Stimulated activated CD8-positive, alpha-beta memory T cell treated with anti-CD3 and anti-CD28 coated beads, Interleukin-7, amount 100 ng/mL, for 48 hours (primary cell): Measurements from ENCODE around the gene CALML6.
A peak's percentile ranks its signal among the peaks of the same experiment; 100 is the strongest.

Experiments
- DNase-seq, 2 donors: peaks; one replicate each; pipeline ENCODE4 v3.0.0-alpha.2; 2020; ENCODE audit warnings: low read depth in 1 of 2; ENCODE audit errors: extremely low read depth in 1 of 2

Gene CALML6

DNA sequence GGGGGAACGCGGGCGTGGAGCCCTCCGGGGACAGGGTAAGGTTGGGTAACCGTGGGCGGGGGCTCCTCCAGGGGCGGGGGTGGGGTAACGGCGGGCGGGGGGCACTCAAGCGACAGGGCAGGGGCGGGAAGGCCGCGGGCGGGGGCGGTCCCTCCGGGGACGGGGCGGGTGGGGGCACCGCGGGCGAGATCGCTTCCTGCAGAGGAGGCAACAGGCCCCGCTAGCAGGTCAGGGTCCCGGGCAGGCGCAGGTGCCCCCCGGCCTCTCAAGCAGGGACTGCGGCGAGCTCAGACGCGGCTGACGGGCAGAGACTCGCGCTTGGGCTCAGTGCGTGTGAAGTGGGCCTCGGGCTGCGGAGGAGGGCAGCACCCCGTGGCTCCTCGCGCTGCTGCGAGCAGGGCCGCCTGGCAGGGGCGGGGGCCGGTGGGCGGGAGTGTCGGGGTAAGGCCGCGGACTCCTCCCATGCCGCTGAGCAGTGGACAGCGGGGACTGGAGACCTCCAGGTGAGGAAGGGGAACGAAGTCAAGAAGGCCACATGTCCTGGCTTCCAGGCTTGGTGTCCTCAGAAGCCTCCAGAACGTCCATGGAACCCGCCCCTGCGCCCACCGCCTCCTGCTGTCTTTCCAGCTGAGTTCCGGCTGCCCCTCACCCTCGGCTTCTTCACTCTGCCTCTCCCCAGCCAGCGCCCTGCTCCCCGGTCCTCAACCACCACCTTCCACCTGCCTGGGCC, 23.5 kb upstream of the CALML6 start:
- DNase-seq, result peak; percentile 56 to 57

DNA sequence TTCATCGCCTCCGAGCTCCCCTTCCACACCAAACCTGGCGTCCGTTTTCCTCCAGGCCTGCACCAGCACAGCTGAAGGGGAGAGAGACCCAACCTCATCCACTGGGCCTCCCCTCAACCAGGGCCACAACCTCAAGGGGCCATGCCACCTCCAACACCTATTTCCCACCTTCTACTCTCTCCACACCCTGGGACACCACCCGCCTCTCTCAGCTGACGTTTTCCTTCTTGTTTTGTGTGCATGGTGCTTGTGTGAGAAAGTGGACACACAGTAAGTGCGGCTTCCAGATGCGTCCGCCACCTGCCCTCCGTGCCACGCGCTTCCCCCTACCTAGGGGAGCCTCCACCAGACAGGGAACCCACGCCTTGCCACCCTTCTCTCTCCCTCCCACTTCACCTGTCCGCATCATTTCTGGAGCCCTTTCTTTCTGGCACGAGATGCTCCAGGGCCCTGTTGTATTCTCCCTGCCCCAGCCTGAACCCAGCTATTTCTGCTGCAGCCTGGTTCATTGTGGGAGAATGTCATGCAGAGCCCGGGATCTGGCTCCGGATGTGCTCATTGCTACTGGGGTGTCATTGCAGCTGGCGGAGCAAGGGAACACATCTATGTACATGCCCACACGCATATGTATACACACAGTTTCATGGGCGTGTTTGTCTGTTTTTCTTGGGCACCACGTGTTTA, 22.8 kb upstream of the CALML6 start:
- no peak for DNase-seq

DNA sequence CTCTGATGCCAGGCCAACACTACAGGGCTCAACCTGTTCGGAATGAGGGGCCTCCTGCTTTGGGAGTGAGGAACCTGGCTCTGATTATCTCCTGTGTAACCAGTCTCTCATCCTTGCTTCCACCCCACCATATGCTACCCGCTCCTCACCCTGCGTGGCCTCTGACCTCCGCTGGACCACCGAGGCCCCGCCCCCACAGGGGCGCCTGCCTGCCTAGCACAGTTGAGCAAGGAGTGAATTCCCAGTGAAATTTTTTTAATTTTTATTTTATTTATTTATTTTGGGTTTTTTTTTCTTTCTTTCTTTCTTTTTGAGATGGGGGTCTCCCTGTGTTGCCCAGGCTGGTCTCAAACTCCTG, 22.3 kb upstream of the CALML6 start:
- DNase-seq, result no peak

DNA sequence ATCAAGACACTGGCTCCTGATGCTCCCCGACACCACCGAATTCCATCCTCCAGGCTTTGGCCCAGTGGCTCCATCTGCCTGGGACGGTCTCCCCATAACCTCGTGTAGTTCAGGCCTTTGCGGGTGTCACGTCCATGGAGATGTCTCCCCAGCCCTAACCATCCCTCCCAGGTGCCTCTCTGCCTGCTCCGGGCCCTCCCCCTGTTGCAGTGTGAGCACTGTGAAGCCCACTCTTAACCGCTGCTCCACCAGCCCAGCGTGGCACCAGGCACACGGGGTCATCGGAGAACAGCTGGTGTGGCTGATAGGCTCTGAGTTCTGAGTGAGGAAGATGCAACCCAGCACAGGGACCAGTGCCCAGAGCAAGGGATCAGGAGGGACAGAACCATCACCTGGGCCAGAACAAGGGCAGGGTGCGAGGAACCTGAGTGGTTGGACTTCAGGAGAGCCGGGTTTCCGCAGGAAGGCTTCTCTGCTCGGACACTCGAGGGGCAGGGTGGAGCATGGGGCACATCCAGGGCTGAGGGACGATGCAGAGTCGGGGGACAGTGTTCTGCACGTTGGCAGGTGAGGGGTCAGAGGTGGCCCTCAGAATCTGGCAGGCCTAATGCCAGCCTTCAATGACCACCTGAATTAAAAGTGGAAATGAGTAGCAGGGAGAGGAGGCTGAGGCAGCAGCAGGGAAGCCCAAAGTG, 21.6 kb upstream of the CALML6 start:
- DNase-seq, result no peak

DNA sequence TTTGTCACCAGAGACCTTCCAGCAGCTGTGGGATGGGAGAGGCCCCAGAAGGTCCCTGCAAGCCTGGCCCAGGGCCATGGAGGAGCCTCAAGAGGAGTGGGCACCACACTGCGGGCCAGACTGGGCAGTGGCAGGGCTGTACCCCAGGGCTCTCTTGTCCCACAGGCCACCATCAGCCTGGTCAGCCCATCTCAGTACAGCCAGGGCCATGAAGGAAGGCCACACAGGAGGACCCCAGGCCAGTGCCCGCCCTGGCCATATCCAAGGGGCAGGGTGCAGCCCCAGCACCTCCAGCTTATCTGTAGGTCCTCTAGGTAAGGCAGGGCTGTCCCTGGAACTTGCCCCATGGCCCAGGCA, 21.1 kb upstream of the CALML6 start:
- DNase-seq, result no peak

DNA sequence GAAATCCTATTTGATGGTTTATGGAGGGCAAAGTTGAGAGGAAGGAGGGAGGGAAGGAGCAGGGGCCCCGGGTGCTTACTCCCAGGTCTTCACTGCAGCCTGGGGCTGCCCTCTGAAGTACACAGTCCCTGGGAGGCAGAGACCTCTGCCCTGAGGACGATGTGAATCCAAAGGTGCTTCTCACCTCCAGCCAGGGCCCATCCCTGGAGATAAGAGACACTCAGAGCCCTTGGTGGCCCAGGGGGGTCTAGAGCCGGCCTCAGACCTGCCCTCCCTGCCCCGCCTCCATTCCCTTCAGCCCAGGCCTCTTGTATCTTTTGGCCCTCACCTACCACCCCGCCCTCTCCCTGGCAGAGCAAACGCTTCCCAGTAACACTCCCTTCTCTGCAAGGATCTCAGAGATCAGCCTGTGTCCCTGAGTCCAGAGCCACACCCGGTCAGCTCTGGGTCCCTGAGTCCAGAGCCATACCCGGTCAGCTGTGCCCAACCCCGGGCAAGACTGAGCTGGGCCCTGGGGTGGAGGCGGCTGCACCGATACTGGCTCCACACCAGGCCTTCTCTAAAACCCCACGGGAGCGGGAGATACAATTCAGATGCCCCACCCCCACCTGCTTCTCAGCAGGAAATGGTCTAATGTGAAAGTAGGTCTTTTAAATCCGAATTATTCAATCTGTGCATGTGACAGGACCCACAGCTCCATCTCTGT, 20.6 kb upstream of the CALML6 start:
- DNase-seq, result no peak

DNA sequence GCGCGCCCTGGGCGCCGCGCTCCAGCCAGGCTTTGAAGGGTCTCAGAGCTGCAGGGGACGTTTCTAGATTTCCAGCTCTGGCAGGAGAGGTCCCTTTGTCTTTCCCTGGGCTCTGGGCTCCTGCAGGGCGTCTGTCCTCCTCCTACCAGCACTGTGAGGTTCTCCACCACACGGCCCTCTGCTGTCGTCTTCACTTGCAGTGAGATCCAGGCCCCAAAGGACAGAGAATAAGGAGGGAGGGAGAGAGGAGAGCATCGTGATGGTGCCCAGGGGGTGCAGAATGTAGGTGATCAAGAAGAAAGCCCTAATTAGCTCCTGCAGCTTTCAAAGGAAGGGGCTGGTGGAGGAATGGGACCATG, 20.0 kb upstream of the CALML6 start:
- DNase-seq, result no peak

DNA sequence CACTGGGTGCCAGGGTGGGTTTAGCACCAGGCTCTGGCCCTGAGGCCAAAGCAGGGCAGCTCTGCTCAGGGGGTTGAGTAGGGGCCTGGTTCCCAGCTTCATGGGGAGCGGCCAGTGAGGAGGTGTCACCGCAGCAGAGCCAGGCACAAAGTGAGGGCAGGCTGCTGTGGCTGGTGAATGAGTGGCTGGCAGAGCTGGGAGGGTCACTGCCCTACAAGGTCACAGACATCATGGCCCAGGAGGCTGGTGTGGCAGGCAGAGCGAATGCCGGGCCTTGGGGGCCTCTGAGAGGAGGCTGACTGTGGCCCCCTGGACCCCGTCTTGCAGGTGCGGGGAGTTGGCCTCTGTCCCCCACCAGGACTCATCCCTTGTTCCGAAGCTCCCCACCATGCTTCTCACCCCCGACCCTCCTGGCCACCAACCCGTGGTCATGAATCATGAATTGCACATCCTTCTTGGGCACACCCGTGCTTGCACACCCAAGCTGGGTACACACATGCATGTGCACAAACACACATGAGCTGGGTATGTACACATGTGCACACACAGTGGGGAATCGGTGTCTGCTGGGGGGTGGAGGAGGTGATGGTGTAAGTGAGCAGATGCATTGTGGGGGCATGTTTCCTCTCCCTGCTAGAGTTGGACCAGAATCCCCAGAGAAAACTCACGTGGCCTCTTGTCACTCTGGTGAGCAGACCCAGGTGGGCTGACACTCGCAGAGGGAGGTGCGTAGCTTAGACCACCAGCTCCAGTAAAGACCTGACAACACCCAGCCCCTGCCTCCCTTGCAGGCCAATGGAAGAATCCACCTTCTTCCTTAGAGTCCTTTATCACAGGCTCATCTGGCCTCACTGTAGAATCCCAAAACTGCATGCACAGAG, 19.4 kb upstream of the CALML6 start:
- no peak for DNase-seq

DNA sequence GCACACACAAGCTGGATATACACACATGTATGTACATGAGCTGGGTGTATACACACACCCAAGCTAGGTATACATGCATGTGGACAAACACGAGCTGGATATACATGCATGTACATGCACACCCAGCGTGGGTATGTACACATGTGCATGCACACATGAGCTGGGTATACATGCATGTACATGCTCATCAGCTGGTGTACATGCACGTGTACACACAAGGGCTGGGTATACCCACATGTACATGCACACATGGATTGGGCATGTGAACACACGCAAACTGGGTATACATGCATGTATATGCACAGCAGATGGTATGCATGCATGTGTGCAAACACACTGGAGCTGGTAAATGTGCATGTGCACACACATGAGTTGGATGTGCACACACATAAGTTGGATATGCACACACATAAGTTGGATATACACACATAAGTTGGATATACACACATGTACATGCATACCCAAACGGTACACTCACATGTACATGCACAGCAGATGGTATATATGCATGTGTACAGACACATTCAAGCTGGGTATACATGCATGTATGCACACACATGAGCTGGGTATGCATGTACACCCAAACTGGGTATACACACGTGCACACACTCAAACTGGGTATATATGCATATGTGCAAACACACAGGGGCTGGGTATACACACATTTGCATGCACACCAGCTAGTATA, 16.7 kb upstream of the CALML6 start:
- no peak for DNase-seq

DNA sequence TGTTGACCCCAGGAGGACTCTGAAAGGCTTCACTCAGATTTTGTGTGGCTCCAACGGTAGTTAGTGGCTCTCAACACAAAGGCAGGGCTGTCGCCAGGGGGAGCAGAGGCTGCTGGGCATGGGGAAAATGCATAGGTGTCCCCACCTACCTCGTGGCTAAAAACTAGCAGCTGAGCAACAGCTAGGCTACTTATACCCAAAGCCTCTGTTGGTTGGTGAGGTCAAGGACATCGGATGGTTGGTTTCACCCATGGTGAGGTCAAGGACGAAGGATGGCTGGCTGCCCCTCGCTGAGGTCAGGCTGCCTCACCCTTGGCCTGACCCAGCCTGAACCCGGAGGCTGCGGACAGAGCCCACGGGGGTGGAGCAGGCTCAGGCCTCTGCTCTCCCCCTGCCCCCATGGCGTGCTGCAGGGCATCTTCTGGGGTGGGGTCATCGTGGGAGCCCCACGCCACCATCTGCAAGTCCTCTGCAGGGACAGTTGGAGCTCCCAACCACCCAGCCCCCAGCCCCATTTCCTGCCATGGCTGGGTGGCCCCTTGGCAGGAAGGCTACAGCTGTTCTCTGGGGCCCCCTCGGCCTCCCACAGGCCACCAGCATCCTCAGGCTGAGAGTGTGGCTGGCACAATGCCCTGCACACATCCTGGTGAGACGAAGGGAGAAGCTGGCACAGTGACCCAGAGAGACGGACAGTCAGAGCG, 15.6 kb upstream of the CALML6 start:
- no peak for DNase-seq

DNA sequence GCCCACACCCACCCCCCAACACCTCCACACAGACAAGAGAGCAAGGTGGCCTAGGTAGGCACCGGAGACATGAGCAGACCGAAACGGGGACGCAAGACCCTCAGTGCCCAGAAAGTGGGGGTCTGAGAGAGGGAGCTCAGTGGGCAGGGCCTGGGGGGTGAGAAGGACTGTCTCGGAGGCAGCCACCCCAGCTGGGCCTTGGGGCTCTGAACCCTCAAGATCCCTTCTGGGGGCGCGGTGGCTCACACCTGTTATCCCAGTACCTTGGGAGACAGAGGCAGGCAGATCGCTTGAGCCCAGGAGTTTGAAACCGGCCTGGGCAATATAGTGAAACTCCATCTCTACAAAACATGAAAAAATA, 15.1 kb upstream of the CALML6 start:
- no peak for DNase-seq

DNA sequence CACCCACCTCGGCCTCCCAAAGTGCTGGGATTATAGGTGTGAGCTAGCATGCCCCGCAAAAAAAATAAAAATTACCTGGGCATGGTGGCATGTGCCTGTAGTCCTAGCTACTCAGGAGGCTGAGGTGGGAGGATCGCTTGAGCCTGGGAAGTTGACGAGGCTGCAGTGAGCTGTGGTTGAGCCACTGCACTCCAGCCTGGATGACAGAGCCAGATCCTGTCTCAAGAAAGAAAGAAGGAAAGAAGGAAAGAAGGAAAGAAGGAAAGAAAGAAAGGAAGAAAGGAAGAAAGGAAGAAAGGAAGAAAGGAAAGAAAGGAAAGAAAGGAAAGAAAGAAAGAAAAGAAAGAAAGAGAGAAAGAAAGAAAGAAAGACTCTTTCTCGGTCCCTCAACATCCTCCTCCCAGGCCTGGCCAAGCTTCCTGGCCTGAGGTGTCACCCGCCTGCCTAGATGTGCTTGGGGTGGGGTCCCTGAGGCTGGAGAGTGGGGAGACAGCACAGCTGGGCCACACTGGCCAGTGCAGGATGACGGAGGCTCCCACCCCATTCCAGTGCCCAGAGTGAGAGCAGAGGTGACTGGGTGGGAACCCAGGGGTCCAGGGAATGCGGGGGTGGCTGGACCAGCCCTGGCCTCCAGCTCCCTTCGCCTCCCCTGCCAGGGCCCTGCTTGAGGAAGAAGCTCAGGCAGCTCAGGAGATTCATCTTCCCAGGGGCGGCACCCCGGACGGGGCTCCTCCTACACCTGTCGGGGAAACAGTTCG, 14.0 kb upstream of the CALML6 start:
- no peak for DNase-seq

DNA sequence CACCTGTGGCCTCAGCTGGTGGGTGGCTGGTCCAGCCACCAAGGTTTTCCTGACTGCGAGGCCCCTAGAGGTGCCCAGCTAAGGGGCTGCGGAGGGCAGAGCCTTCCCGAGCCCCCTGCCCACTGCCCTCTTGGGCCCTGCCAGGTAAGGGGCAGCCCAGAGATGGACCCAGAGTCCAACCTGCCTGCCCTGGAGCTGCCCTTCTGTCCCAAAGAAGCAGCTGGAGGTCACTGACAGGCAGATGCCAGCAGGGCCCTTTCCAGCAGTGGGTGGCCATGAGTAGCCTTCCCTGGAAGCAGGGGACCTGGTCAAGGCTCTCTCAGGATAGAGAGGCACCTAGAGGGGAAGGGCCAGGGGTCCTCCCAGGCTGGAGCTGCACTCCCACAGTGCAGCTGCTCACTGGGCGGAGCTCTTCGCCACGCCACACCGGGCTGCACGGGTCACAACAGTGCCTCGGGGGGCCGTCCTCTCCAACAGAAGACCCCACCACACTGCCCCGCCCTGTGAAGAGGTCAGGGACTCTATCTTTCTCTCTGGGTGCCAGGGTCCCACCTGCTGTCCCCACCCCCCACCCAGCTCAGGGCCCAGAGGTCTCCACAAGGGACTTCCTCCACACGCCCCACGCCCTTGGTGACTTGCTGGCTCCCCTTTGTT, 13.3 kb upstream of the CALML6 start:
- DNase-seq, result no peak

DNA sequence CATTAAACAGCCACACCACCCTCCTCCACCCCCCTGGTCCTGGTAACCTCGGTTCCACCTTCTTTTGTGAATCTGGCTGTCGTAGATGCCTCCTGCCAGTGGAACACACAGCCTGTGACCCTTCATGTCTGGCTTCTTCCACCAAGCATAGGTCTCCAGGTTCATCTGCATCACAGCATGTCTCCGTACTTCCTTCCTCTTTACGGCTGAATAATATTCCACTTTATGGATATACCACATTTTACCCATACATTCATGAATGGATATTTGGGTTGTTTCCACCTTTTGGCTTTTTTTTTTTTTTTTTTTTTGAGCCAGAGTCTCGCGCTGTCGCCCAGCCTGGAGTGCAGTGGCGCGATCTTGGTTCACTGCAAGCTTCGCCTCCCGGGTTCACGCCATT, 11.8 kb upstream of the CALML6 start:
- no peak for DNase-seq

DNA sequence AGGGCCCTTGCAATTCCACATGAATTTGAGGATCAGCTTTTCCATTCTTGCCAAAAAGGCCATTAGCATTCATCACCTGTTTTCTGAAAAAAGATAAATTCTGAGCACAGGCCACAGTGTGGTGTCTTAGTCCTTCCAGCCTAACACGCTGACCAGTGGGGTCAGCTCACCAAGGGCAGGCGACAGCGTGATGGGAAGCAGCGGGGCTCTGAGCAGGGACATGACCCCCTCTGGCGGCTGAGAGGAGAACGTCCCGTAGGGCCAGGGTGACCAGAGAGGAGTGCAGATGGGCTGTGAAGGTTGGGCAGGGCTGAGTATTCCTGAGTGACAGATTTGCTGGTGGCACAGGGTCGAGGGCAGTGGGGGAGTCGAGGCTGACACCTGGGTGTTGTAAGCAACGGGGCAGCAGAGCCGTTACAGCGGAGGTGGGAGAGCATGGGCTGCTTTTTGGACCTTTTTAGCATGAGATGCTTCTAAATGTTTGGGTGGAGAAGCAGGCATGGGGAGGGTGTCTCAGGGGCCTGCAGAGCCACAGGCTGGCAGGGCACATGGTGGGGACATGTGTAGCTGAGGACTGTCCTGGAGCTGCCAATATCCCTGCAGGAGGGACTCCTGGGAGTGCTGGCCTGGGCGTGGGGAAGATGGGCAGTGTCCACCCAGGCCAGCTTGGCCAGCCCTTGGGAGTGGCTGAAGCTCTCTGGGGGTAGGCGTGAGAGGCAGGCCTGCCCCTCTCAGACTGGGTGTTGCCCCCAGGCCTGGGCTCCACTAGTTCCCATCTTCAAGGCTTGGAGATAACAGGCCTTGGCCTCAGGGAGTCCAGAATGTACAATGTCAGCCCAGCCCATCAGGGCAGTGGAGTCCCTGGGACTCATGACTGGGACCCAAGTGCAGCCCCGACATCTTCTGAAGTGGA, 8.6 kb upstream of the CALML6 start:
- DNase-seq, result peak; percentile 37 to 62

DNA sequence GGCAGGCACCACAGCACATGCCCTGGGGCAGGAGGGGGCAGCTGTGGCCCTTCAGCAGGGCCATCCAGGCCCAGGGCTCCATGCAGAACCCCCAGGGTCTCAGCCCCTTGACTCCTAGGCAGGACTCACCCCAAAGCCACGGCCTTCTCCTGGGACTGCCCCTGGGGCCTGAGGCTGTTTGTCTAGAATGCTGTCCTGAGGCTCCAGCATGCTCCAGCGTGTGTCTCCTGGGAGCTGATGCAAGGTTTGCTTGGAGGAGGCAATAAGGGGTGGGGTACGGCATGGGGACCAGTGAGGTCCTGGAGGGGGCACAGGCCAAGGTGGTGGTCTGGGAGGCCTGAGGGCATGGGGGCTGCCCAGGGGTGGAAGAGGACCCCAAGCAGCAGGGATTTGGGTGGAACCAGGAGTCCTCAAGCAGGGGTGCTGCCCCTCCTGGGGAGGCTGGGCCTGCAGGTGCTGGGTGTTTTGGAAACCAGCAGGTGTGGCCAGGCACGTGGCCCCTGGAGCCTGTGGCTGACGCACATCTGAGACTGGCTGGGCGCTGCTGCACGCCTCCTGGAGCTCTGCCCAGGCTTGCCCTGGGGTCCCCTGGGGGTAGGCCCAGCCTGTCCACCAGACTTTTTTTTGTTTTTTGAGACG, 7.8 kb upstream of the CALML6 start:
- no peak for DNase-seq

DNA sequence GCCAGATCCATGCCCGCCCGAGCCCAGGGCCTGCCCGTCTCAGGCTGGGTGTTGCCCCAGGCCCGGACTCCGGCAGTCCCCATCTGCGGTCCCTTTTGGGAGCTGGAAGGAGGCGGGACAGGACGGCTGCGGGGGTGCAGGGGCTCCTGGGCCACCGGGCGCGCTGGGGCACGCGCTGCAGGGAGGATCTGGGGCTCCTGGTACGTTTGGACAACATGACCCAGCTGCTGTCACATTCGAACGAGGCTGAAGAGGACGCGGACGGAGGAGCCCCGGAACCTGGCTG, 6.6 kb upstream of the CALML6 start:
- DNase-seq, result no peak
